Endothelial cell of umbilical vein (primary cell): ENCODE measurements around the gene WASL. TPM values are rescaled to one million over a fixed set of nuclear protein-coding genes. Genes with fewer than 3 reads are reported as not detected.

Source experiments
- BruUV-seq: library from RNA; stranded (reverse); fragments of 400-500 nt; replicated peaks from 2 replicates; lab custom pipeline; 2021; lab: Mats Ljungman, UMichigan
- CTCF ChIA-PET: fragments of 300-600, 350-600 bp; sonication (Branson Sonifier 250); formaldehyde crosslinking; loops from one replicate; lab custom pipeline; 2021; ENCODE audit warnings: antibody characterized with exemption, inconsistent platforms; lab: Charles Lee
- POLR2A ChIA-PET: fragments of 300-600, 350-600 bp; sonication (Branson Sonifier 250); formaldehyde crosslinking; loops from one replicate; lab custom pipeline; 2021; ENCODE audit warnings: antibody characterized with exemption, inconsistent platforms; lab: Charles Lee
- DNase-seq: peaks from one replicate; pipeline ENCODE4 v3.0.0-alpha.2; 2011; ENCODE audit warnings: low read depth, low spot score
- FAIRE-seq: peaks from 2 replicates; lab custom pipeline; 2011; peaks lifted over from hg19 to GRCh38; lab: Jason Lieb, UNC
- H2AFZ ChIP-seq: 2 replicates; pipeline ENCODE4 v1.6.0; 2012; ENCODE audit warnings: low read depth, low read length, control low read depth, inconsistent platforms
- H3K27ac ChIP-seq: 2 replicates; pipeline ENCODE4 v1.5.1; 2011; ENCODE audit warnings: low read depth, mild to moderate bottlenecking, control low read depth, low read length, moderate library complexity; ENCODE audit not compliant: insufficient read depth
- H3K27me3 ChIP-seq, 2 experiments: 2 replicates each; pipeline versions ENCODE4 v1.6.0 to v1.6.1; 2011; ENCODE audit warnings: low read length in 2 of 2, mixed read lengths in 1 of 2; ENCODE audit not compliant: control insufficient read depth in 2 of 2, insufficient read depth in 2 of 2
- H3K36me3 ChIP-seq, 2 experiments: 2 replicates in 1 of 2; 3 replicates in 1 of 2; pipeline ENCODE4 v1.5.1; 2011; ENCODE audit warnings: low read length in 2 of 2, mild to moderate bottlenecking in 1 of 2, moderate library complexity in 1 of 2; ENCODE audit not compliant: control insufficient read depth in 2 of 2, insufficient read depth in 2 of 2; ENCODE audit errors: extremely low read depth in 1 of 2
- H3K4me1 ChIP-seq: 3 replicates; pipeline ENCODE4 v1.5.1; 2011; ENCODE audit warnings: mild to moderate bottlenecking, low read length; ENCODE audit not compliant: control insufficient read depth, insufficient read depth; ENCODE audit errors: extremely low read depth
- H3K4me2 ChIP-seq: 2 replicates; pipeline ENCODE4 v1.6.1; 2011; ENCODE audit warnings: low read length, control low read depth, mixed read lengths; ENCODE audit not compliant: insufficient read depth
- H3K4me3 ChIP-seq, 3 experiments: fragments of 200-600 bp in 1 of 3; sonication (generic), shearing (Covaris generic) in 1 of 3; replicated peaks in 1 of 3; 2 replicates each; pipeline ENCODE4 v1.5.1; 2011 to 2016; ENCODE audit warnings: control low read depth in 3 of 3, low read length in 3 of 3, mild to moderate bottlenecking in 2 of 3, inconsistent platforms in 1 of 3, low read depth in 1 of 3, moderate library complexity in 1 of 3; ENCODE audit not compliant: insufficient read depth in 1 of 3
- H3K79me2 ChIP-seq: 2 replicates; pipeline ENCODE4 v1.6.0; 2012; ENCODE audit warnings: low read length, inconsistent platforms; ENCODE audit not compliant: control insufficient read depth, insufficient read depth
- H3K9ac ChIP-seq: replicated peaks from 2 replicates; pipeline ENCODE3; 2011; ENCODE audit warnings: low read length, control low read depth; ENCODE audit not compliant: insufficient read depth; ENCODE audit errors: extremely low read depth
- H3K9me1 ChIP-seq: replicated peaks from 3 replicates; pipeline ENCODE4 v1.6.0; 2011; ENCODE audit warnings: mild to moderate bottlenecking, low read length; ENCODE audit not compliant: control insufficient read depth, insufficient read depth; ENCODE audit errors: extremely low read depth
- H3K9me3 ChIP-seq: replicated peaks from 2 replicates; pipeline ENCODE4 v1.5.1; 2012; ENCODE audit warnings: low read length, inconsistent platforms; ENCODE audit not compliant: control insufficient read depth, insufficient read depth
- H4K20me1 ChIP-seq: replicated peaks from 2 replicates; pipeline ENCODE3; 2011; ENCODE audit warnings: mild to moderate bottlenecking, low read length; ENCODE audit not compliant: control insufficient read depth, insufficient read depth; ENCODE audit errors: extremely low read depth
- CTCF ChIP-seq, 2 donors: IDR thresholded peaks; 1 replicate in 1 of 2; 2 replicates in 1 of 2; pipeline ENCODE4 v1.5.1; 2011; ENCODE audit warnings: low read length in 2 of 2, mild to moderate bottlenecking in 2 of 2, moderate library complexity in 2 of 2, control low read depth in 1 of 2, inconsistent platforms in 1 of 2, low read depth in 1 of 2; ENCODE audit not compliant: insufficient read depth in 1 of 2; ENCODE audit errors: extremely low read depth in 1 of 2
- EZH2 ChIP-seq: IDR thresholded peaks from 2 replicates; pipeline ENCODE4 v1.6.1; 2012; ENCODE audit warnings: borderline replicate concordance, low read depth, mild to moderate bottlenecking, moderate library complexity, low read length, inconsistent platforms; ENCODE audit not compliant: severe bottlenecking
- FOS ChIP-seq: IDR thresholded peaks from 2 replicates; pipeline ENCODE4 v1.6.1; 2011; ENCODE audit warnings: mild to moderate bottlenecking, low read length, moderate library complexity, borderline replicate concordance; ENCODE audit not compliant: insufficient read depth
- GATA2 ChIP-seq: IDR thresholded peaks from 2 replicates; pipeline ENCODE4 v1.7.0; 2011; ENCODE audit warnings: low read depth, mild to moderate bottlenecking, moderate library complexity, mixed read lengths, low read length; ENCODE audit not compliant: insufficient read length, insufficient read depth
- JUN ChIP-seq: IDR thresholded peaks from 2 replicates; pipeline ENCODE4 v1.6.1; 2011; ENCODE audit warnings: borderline replicate concordance, low read depth; ENCODE audit not compliant: insufficient read length, insufficient read depth
- MAX ChIP-seq: IDR thresholded peaks from 2 replicates; pipeline ENCODE4 v1.6.1; 2011; ENCODE audit not compliant: insufficient read depth, insufficient read length
- MYC ChIP-seq: IDR thresholded peaks from one replicate; pipeline ENCODE4 v1.6.1; 2011; ENCODE audit warnings: mild to moderate bottlenecking, low read depth, low read length
- POLR2A ChIP-seq: IDR thresholded peaks from 2 replicates; pipeline ENCODE4 v1.6.1; 2012; ENCODE audit warnings: low read depth, mild to moderate bottlenecking, control low read depth, low read length
- POLR2AphosphoS5 ChIP-seq: IDR thresholded peaks from 2 replicates; pipeline ENCODE4 v1.6.1; 2012; ENCODE audit warnings: low read depth, mild to moderate bottlenecking, control low read depth, low read length, moderate library complexity; ENCODE audit not compliant: insufficient read depth
- dilution Hi-C: fragments of 300-500 bp; cut with MboI; formaldehyde crosslinking; loops from one replicate; pipeline ENCODE4 v1.15.0; 2019; ENCODE audit warnings: low sequenced_read_pairs; ENCODE audit not compliant: extremely low pct_ligation_motif_present
- intact Hi-C: fragments of 100-400 bp; cut with micrococcal nuclease; formaldehyde crosslinking; loops from one replicate; pipeline ENCODE4 v1.10.0; 2022
- polyA plus RNA-seq, 4 experiments: library from polyadenylated mRNA; depleted of rRNA in 3 of 4; stranded (reverse) in 3 of 4; unstranded in 1 of 4; fragments of >200 nt; gene quantifications; 2 replicates each; pipeline versions ENCODE4 v1.2.1 to v1.2.3, GENCODE V29; 2011 to 2012; ENCODE audit warnings: missing spikeins in 1 of 4
- total RNA-seq: library from RNA; stranded (reverse); gene quantifications from 2 replicates; pipeline ENCODE4 v1.2.3, GENCODE V29; 2021

The WASL gene
- total and polyA plus RNA-seq, 2 donors (not counting 3 experiments of a cell fraction or from before 2014, with no cell fraction given) = 5.2 to 24.0 TPM

GRCh38 chr7:123645516-123645915 lies 103.3 kb downstream of the WASL start:
- Histone ChIP-seq H3K4me2 (no peak overlapping the region), H3K4me1 (peaks cover 27% of the 10 kb centered on the region), H3K79me2 (no peaks in the 10 kb centered on the region), H2AFZ (no peak overlapping the region), H3K36me3 (no peaks in the 10 kb centered on the region), H3K27me3 (no peaks in the 10 kb centered on the region), H3K27ac (no peak overlapping the region), H3K9me3 (no peaks in the 10 kb centered on the region), H3K9me1 (no peaks in the 10 kb centered on the region), H4K20me1 (no peaks in the 10 kb centered on the region), H3K9ac (no peak overlapping the region), H3K4me3 (no peak overlapping the region)
- no peak for TF ChIP-seq POLR2A
- no peak for TF ChIP-seq MYC
- TF ChIP-seq EZH2 = no peak
- TF ChIP-seq POLR2AphosphoS5 = no peak
- TF ChIP-seq GATA2 = no peak
- TF ChIP-seq CTCF (IDR thresholded peaks at IDR 0.05; ENCODE audit: extremely low read depth in 1 of 2, insufficient read depth in 1 of 2, low read depth in 1 of 2, low read length in 2 of 2) = no peak
- no peak for TF ChIP-seq MAX
- no peak for TF ChIP-seq FOS
- TF ChIP-seq JUN = no peak
- no TSS peak for BruUV-seq
- intact Hi-C loops = no loop called here
- ChIA-PET CTCF (interaction anchor here (1.2 to 4.4 kb wide), 3 partner anchors 10 to 21 kb away, joined by 3 to 25 read pairs (median 7); no protein-coding TSS in a partner anchor), POLR2A (interaction anchor here (1.0 kb wide), 1 partner anchor 23 kb away, joined by 3 read pairs; no protein-coding TSS in a partner anchor)
- dilution Hi-C loops = no loop called here
- DNase-seq (no peak), FAIRE-seq (no peak)
